DND-41 (cell line): Measurements from ENCODE around the gene MCU.

Source experiments
- ATAC-seq: fragments of 200-7000 bp; cut with Tn5 transposase; 3 replicates; pipeline ENCODE4 v1.9.1; 2021; ENCODE audit warnings: low read depth; ENCODE audit not compliant: insufficient read depth
- DNase-seq: peaks from one replicate; pipeline ENCODE4 v3.0.0-alpha.2; 2020
- H2AFZ ChIP-seq: 2 replicates; pipeline ENCODE4 v1.6.0; 2012; ENCODE audit warnings: low read depth, low read length
- H3K27ac ChIP-seq: 2 replicates; pipeline ENCODE4 v1.5.1; 2012; ENCODE audit warnings: low read length, inconsistent platforms
- H3K27me3 ChIP-seq: fragments of 200-600 bp; sonication (generic); 2 replicates; pipeline ENCODE4 v1.6.0; 2012; ENCODE audit warnings: low read length, mild to moderate bottlenecking, inconsistent platforms; ENCODE audit not compliant: insufficient read depth, poor library complexity
- H3K36me3 ChIP-seq: 2 replicates; pipeline ENCODE4 v1.5.1; 2012; ENCODE audit warnings: low read length, inconsistent platforms; ENCODE audit not compliant: insufficient read depth
- H3K4me1 ChIP-seq: 2 replicates; pipeline ENCODE4 v1.5.1; 2012; ENCODE audit warnings: mild to moderate bottlenecking, low read length; ENCODE audit not compliant: insufficient read depth
- H3K4me2 ChIP-seq: 2 replicates; pipeline ENCODE4 v1.6.0; 2012; ENCODE audit warnings: mild to moderate bottlenecking, moderate library complexity, low read length, inconsistent platforms; ENCODE audit not compliant: insufficient read depth
- H3K4me3 ChIP-seq, 2 experiments: fragments of 200-600 bp in 1 of 2; shearing (Covaris generic) in 1 of 2; 2 replicates each; pipeline ENCODE4 v1.5.1; 2012 to 2016; ENCODE audit warnings: inconsistent platforms in 2 of 2, low read length in 2 of 2, mild to moderate bottlenecking in 2 of 2, low read depth in 1 of 2, moderate library complexity in 1 of 2
- H3K79me2 ChIP-seq: 2 replicates; pipeline ENCODE4 v1.6.0; 2012; ENCODE audit warnings: low read length, inconsistent platforms; ENCODE audit not compliant: insufficient read depth
- H3K9ac ChIP-seq: 2 replicates; pipeline ENCODE4 v1.6.0; 2012; ENCODE audit warnings: low read depth, mild to moderate bottlenecking, inconsistent platforms, low read length, moderate library complexity
- H3K9me3 ChIP-seq: 2 replicates; pipeline ENCODE4 v1.5.1; 2012; ENCODE audit warnings: low read length, moderate library complexity, mild to moderate bottlenecking, inconsistent platforms; ENCODE audit not compliant: insufficient read depth, severe bottlenecking
- H4K20me1 ChIP-seq: 2 replicates; pipeline ENCODE4 v1.6.0; 2012; ENCODE audit warnings: low read length; ENCODE audit not compliant: insufficient read depth
- EZH2 ChIP-seq: IDR thresholded peaks from 3 replicates; pipeline ENCODE4 v1.6.1; 2012; ENCODE audit warnings: borderline replicate concordance, low read depth, mild to moderate bottlenecking, moderate library complexity, low read length, inconsistent platforms; ENCODE audit not compliant: severe bottlenecking
- TF ChIP-seq, protein P1 (sequence below): IDR thresholded peaks from 2 replicates; pipeline ENCODE4 v1.5.1; 2012; ENCODE audit warnings: borderline replicate concordance, low read length, moderate library complexity, mild to moderate bottlenecking; ENCODE audit not compliant: poor library complexity, severe bottlenecking; ENCODE audit errors: extremely low read depth

MCU gene

DNA sequence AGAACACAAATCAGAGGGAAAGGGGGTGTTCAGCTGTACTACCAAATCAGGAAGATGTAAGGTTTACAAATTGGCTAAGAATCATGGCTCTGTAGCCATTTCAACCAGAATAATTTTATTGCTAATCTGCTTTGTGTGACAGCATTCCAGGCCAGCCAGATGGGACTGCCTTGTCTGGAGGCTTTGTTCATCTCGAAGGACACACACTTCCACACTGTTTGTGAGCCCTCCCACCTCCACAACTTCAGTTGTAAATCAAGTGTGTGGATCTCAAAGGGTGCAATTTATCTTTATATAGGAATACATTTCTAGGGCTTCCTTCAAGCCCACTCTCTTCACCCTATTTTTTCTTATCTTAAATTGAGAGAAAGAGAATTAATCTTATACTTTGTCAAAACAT lies 194.7 kb downstream of the MCU start:
- H3K79me2 ChIP-seq: no peaks in the 10 kb centered on the region
- H3K4me3 ChIP-seq: no peak overlapping the region
- H3K9me3 ChIP-seq: no peaks in the 10 kb centered on the region
- TF ChIP-seq, protein P1, sequence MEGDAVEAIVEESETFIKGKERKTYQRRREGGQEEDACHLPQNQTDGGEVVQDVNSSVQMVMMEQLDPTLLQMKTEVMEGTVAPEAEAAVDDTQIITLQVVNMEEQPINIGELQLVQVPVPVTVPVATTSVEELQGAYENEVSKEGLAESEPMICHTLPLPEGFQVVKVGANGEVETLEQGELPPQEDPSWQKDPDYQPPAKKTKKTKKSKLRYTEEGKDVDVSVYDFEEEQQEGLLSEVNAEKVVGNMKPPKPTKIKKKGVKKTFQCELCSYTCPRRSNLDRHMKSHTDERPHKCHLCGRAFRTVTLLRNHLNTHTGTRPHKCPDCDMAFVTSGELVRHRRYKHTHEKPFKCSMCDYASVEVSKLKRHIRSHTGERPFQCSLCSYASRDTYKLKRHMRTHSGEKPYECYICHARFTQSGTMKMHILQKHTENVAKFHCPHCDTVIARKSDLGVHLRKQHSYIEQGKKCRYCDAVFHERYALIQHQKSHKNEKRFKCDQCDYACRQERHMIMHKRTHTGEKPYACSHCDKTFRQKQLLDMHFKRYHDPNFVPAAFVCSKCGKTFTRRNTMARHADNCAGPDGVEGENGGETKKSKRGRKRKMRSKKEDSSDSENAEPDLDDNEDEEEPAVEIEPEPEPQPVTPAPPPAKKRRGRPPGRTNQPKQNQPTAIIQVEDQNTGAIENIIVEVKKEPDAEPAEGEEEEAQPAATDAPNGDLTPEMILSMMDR: no peak
- TF ChIP-seq EZH2: no peak
- H4K20me1 ChIP-seq: no peaks in the 10 kb centered on the region
- no peak for ATAC-seq
- H3K36me3 ChIP-seq: peaks cover 24% of the 10 kb centered on the region; the same call in 1 of the 2 replicates
- H3K9ac ChIP-seq: no peak overlapping the region
- H3K27me3 ChIP-seq: no peaks in the 10 kb centered on the region
- H3K4me1 ChIP-seq: no peaks in the 10 kb centered on the region
- H2AFZ ChIP-seq: no peak overlapping the region
- no peak overlapping the region for H3K4me2 ChIP-seq
- DNase-seq: no peak
- H3K27ac ChIP-seq: no peak overlapping the region

DNA sequence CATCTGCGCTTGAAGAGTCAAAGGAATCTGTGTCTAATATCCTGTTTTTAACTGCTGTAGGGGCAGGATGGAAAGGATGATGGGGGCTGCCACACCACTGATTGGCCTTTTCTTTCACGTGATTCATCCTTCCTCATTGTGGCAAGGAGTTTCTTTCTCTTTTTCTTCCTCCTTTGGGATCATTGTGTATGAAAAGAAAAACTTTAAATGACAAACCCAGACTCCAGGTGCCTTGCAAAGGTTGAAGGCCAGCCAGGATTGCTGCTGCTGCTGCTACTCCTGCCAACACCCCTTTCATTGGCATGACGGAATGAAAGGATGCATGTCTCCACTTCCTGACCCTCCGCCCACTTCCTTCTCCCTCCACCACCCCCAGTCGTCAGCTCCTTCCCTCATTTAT lies 195.1 kb downstream of the MCU start:
- TF ChIP-seq, protein P1: no peak
- no peak for TF ChIP-seq EZH2
- Histone ChIP-seq H4K20me1 (no peaks in the 10 kb centered on the region), H3K27ac (no peak overlapping the region), H2AFZ (no peak overlapping the region), H3K79me2 (no peaks in the 10 kb centered on the region), H3K27me3 (no peaks in the 10 kb centered on the region), H3K9ac (no peak overlapping the region), H3K4me2 (no peak overlapping the region), H3K36me3 (peaks cover 24% of the 10 kb centered on the region; the same call in 1 of the 2 replicates), H3K4me1 (no peaks in the 10 kb centered on the region), H3K4me3 (no peak overlapping the region), H3K9me3 (no peaks in the 10 kb centered on the region)
- DNase-seq (no peak), ATAC-seq (no peak)

DNA sequence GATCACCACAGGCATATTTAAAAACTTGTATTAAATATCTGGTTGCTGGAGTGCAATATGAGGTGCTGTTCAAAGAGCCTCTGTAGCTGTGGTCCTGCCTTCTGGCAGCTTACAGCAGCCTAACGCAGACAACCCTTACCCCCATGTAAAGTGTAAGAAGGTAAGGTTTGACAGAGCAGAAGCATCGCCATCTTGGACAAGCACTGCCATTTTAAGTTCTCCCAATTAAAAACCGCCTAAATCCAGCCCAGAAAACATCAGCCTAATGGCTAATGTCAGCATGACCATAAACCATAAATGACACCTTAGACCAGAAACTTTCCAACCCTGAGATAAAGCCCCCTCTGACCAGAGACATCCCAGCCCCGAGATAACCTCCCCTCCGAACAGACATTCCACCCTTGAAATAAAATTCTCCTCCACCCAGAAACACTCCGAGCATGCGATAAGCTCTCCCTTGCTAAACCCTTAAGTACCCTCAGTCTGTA lies 196.3 kb downstream of the MCU start:
- no peak overlapping the region for H3K27ac ChIP-seq
- H3K36me3 ChIP-seq: peaks cover 24% of the 10 kb centered on the region; the same call in 1 of the 2 replicates
- no peak overlapping the region for H3K4me2 ChIP-seq
- no peaks in the 10 kb centered on the region for H3K27me3 ChIP-seq
- ATAC-seq (no peak), DNase-seq (no peak)
- no peak for TF ChIP-seq EZH2
- TF ChIP-seq, protein P1: no peak
- H3K9ac ChIP-seq: no peak overlapping the region
- H3K79me2 ChIP-seq: no peaks in the 10 kb centered on the region
- H3K4me1 ChIP-seq: no peaks in the 10 kb centered on the region
- no peak overlapping the region for H3K4me3 ChIP-seq
- H4K20me1 ChIP-seq: no peaks in the 10 kb centered on the region
- no peaks in the 10 kb centered on the region for H3K9me3 ChIP-seq
- H2AFZ ChIP-seq: no peak overlapping the region
